Neural progenitor cell (in vitro differentiated cells): Measurements from ENCODE around the gene FAM83B.

Source experiments
- CTCF ChIP-seq: fragments of 200-600 bp; sonication (generic); IDR thresholded peaks from 2 replicates; pipeline ENCODE4 v1.5.1; 2017; ENCODE audit warnings: antibody characterized with exemption, mild to moderate bottlenecking
- EZH2 ChIP-seq: fragments of 200-600 bp; sonication (generic); IDR thresholded peaks from 2 replicates; pipeline ENCODE4 v1.6.1; 2017; ENCODE audit warnings: antibody characterized with exemption, mild to moderate bottlenecking, moderate library complexity
- EZH2phosphoT487 ChIP-seq: fragments of 200-600 bp; sonication (generic); IDR thresholded peaks from 2 replicates; pipeline ENCODE4 v1.6.1; 2017; ENCODE audit warnings: antibody characterized with exemption

DNA sequence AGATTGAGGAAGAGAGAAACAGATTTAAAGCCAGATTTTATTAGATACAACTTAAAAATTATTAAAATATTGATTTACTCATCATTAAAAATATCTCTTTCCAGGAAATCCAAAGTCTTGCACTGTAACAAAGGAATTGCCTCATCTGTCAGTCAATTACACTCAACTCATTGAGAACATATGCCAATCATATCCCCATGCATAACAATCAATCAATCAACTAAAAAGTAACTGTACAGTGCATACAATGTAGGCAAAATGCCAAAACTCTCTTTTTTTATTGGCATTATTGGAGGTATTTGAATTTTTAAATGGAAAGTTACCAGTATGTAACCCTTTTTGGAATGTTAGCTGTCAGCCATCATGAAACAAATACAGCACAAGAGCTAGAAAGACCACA, 45.3 kb upstream of the FAM83B start:
- TF ChIP-seq CTCF (no peak), EZH2 (no peak), EZH2phosphoT487 (no peak)
